GM13977 (cell line): ENCODE data around the gene ZNF148.

Experiments used
- DNase-seq: peaks from one replicate; pipeline ENCODE4 v3.0.0; 2012; ENCODE audit warnings: low spot score
- in situ Hi-C: fragments of 300-500 bp; cut with MboI; formaldehyde crosslinking; loops from one replicate; pipeline ENCODE4 v1.12.0; 2022; ENCODE audit warnings: low sequenced_read_pairs, low pct_unique_long_range_greater_than_20kb, mixed read lengths, inconsistent platforms; ENCODE audit not compliant: unreplicated experiment
- TF ChIP-seq, protein P1 (sequence below): IDR thresholded peaks from 2 replicates; pipeline ENCODE4 v1.5.1; 2012; ENCODE audit warnings: mild to moderate bottlenecking, control low read depth; ENCODE audit not compliant: insufficient read depth; ENCODE audit errors: extremely low read depth, missing control alignments

ZNF148 gene

DNA sequence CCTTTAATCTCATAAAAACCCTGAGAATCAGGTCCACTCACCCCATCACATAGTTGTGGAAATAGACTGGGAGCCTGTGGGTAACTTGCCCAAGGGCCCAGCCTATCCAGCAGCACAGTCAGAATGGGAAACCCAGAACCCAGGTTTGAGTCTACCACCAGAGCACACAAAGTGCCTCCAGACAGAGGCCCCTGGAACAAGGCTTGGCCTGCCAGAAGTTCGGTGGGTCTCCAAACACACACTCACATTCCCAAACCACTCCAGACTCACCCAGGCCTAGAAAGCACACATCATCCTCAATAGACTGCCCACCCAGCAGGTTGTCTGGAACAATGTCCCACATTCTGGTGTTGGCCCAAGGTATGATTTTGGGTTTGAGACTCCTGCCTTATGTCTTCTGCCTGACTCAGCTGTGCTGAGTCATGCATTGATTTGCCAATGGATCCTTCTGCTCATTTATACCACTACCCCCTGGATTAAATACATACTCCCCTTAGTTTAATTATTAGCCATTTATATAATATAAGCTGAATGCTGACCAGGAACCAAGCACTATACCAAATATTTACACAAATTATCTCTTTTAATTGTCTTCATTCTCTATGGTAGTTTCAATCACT, 167.1 kb downstream of the ZNF148 start:
- TF ChIP-seq, protein P1, sequence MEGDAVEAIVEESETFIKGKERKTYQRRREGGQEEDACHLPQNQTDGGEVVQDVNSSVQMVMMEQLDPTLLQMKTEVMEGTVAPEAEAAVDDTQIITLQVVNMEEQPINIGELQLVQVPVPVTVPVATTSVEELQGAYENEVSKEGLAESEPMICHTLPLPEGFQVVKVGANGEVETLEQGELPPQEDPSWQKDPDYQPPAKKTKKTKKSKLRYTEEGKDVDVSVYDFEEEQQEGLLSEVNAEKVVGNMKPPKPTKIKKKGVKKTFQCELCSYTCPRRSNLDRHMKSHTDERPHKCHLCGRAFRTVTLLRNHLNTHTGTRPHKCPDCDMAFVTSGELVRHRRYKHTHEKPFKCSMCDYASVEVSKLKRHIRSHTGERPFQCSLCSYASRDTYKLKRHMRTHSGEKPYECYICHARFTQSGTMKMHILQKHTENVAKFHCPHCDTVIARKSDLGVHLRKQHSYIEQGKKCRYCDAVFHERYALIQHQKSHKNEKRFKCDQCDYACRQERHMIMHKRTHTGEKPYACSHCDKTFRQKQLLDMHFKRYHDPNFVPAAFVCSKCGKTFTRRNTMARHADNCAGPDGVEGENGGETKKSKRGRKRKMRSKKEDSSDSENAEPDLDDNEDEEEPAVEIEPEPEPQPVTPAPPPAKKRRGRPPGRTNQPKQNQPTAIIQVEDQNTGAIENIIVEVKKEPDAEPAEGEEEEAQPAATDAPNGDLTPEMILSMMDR = no peak
- no peak for DNase-seq
- in situ Hi-C loops = no loop called here

DNA sequence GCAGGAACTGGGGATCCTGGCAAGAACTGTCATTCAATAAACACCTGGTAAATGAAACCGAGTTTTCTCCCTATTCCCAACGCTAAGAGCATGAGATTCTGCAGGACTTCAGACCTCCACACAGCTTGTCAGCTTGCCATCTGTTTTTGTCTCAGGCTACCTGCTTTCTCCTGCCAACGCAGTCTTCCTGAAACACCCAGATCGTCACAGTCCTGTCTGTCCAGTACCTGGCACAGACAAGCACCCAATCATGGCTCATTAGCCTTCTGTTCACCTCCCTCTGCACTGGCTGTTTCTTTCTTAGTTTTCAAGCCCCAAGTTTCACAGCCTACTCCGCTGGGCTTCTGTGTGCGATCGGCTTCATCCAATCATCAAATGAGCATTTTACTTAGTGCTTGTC, 167.6 kb downstream of the ZNF148 start:
- DNase-seq = no peak

DNA sequence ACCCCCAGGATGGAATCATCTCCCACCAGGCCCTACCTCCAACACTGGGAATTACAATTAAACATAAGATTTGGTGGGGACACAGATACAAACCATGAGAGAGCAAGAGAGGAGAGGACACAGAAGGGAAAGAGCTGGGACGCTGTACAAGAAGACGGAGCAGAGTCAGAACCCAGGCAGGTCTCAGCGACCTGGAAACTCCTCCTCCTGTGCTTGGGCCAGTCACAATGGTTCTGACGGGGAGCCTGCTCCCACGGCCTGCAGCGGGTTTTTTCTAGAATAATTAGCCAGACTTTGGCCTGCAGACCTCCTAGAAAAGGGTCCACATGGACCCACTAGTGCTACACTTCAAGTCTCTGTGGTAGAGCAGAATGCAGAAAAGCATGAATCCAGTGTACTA, 168.2 kb downstream of the ZNF148 start:
- in situ Hi-C loops = no loop called here
- TF ChIP-seq, protein P1 = no peak
- no peak for DNase-seq

More for the DNA sequence above, 167.6 kb downstream of the ZNF148 start:
- TF ChIP-seq, protein P1 = no peak
- in situ Hi-C loops = no loop called here

DNA sequence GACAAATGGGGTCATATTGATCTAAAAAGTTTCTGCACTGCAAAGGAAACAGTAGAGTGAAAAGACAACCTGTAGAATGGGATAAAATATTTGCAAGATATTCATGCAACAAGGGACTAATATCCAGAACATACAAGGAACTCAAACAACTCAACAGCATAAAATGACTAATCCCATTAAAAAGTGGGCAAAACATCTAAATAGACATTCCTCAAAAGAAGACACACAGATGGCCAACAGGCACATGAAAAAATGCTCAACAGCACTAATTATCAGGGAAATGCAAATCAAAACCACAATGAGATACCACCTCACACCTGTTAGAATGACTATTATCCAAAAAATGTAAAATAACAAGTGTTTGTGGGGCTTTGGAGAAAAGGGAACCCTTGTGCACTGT, 171.4 kb downstream of the ZNF148 start:
- DNase-seq = no peak
- in situ Hi-C loops = no loop called here
- TF ChIP-seq, protein P1 = no peak

DNA sequence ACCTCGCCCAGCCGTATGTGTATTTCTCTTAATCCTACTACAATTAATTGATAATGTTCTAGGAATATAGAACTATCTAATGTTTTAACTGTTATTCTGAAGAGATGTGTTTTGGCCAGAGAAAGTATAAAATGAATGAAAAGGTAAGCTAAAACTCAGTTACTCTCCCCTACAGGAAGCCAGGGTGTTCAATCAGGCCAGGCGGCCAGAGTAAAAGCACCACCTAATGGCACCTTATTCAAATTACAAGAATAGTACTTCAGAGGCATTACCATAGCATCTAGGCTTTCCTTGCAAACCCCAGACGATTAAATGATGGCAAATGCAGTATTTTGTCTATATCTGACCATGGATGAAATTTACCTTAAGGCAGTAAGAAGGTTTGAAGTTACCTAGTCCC, 172.9 kb downstream of the ZNF148 start:
- TF ChIP-seq, protein P1 = peak; percentile 52
- in situ Hi-C loops = no loop called here
- DNase-seq = peak; percentile 57

DNA sequence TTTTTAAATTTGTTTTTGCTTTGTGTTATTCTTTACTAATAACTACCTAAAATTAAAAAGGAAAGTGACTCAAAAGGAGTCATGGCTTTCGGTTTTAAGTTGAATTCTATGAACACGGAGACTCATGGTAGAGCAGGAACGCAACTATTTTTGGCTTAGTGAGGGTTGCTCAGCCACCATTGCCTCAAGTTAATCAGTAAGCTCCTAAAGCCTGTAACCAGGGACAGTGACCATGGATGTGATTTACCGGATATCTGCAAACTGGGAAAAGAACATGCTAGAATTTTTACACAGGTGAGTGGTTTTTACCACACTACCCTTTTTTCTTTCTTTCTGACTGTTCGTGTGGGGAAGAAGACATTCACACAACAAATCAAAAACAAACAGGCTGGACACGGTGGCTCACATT, 174.4 kb downstream of the ZNF148 start:
- in situ Hi-C loops = no loop called here
- DNase-seq = peak; percentile 66
- TF ChIP-seq, protein P1 = no peak
